Measurements from ENCODE around the gene PTPRN2. TPM values are rescaled to one million over a fixed set of nuclear protein-coding genes. Genes with fewer than 3 reads are reported as not detected.

The PTPRN2 gene
- total and polyA plus RNA-seq, 2 donors (not counting 1 experiment from before 2014, with no cell fraction given) = 0.54 to 1.2 TPM

- H3K9me3 ChIP-seq (ENCODE audit: control insufficient read depth, insufficient read depth, low read depth, low read length) = no peaks in the 10 kb centered on the region
- no peaks in the 10 kb centered on the region for H3K27me3 ChIP-seq (ENCODE audit: control insufficient read depth, insufficient read depth, low read length)
- no peaks in the 10 kb centered on the region for H3K4me1 ChIP-seq (ENCODE audit: control insufficient read depth, extremely low read depth, insufficient read depth, low read length)
- no peak overlapping the region for H3K27ac ChIP-seq (ENCODE audit: insufficient read depth, low read length)
- TF ChIP-seq CTCF (conservative IDR thresholded peaks at IDR 0.05 in 1 of 2, IDR thresholded peaks at IDR 0.05 in 1 of 2; ENCODE audit: low read depth in 1 of 2, low read length in 2 of 2) (no peak), EZH2 (IDR thresholded peaks at IDR 0.05; ENCODE audit: low read length, missing control alignments) (no peak)
- no peak overlapping the region for H2AFZ ChIP-seq (ENCODE audit: low read length)
- no peak overlapping the region for H3K9ac ChIP-seq (ENCODE audit: insufficient read depth, low read length)
- no peaks in the 10 kb centered on the region for H4K20me1 ChIP-seq (ENCODE audit: control insufficient read depth, extremely low read depth, insufficient read depth, low read length)
- no peaks in the 10 kb centered on the region for H3K36me3 ChIP-seq (ENCODE audit: control insufficient read depth, insufficient read depth, low read length)
- H3K4me3 ChIP-seq (replicated peaks in 1 of 4; ENCODE audit: control extremely low read depth in 1 of 4, insufficient read depth in 1 of 4, low read depth in 3 of 4, low read length in 4 of 4) = no peak overlapping the region
- DNase-seq (ENCODE audit: low read depth in 2 of 2) = no peak
- no peak overlapping the region for H3K4me2 ChIP-seq (ENCODE audit: extremely low read depth, insufficient read depth, low read length)
- no peaks in the 10 kb centered on the region for H3K79me2 ChIP-seq (ENCODE audit: control insufficient read depth, insufficient read depth, low read length)
These were observed 222.4 kb downstream of the PTPRN2 start for GRCh38 chr7:158365267-158365666.

- H3K79me2 ChIP-seq (ENCODE audit: control insufficient read depth, insufficient read depth, low read length) = no peaks in the 10 kb centered on the region
- H3K36me3 ChIP-seq (ENCODE audit: control insufficient read depth, insufficient read depth, low read length) = no peaks in the 10 kb centered on the region
- TF ChIP-seq CTCF (conservative IDR thresholded peaks at IDR 0.05 in 1 of 2, IDR thresholded peaks at IDR 0.05 in 1 of 2; ENCODE audit: low read depth in 1 of 2, low read length in 2 of 2) (no peak), EZH2 (IDR thresholded peaks at IDR 0.05; ENCODE audit: low read length, missing control alignments) (no peak)
- H3K4me1 ChIP-seq (ENCODE audit: control insufficient read depth, extremely low read depth, insufficient read depth, low read length) = no peaks in the 10 kb centered on the region
- H2AFZ ChIP-seq (ENCODE audit: low read length) = no peak overlapping the region
- no peaks in the 10 kb centered on the region for H3K27me3 ChIP-seq (ENCODE audit: control insufficient read depth, insufficient read depth, low read length)
- no peak for DNase-seq (ENCODE audit: low read depth in 2 of 2)
- H3K4me3 ChIP-seq (replicated peaks in 1 of 4; ENCODE audit: control extremely low read depth in 1 of 4, insufficient read depth in 1 of 4, low read depth in 3 of 4, low read length in 4 of 4) = no peak overlapping the region
- H4K20me1 ChIP-seq (ENCODE audit: control insufficient read depth, extremely low read depth, insufficient read depth, low read length) = no peaks in the 10 kb centered on the region
- H3K9me3 ChIP-seq (ENCODE audit: control insufficient read depth, insufficient read depth, low read depth, low read length) = no peaks in the 10 kb centered on the region
- H3K27ac ChIP-seq (ENCODE audit: insufficient read depth, low read length) = no peak overlapping the region
- no peak overlapping the region for H3K9ac ChIP-seq (ENCODE audit: insufficient read depth, low read length)
- no peak overlapping the region for H3K4me2 ChIP-seq (ENCODE audit: extremely low read depth, insufficient read depth, low read length)
These were observed 223.2 kb downstream of the PTPRN2 start for GRCh38 chr7:158364451-158364850.

DNA sequence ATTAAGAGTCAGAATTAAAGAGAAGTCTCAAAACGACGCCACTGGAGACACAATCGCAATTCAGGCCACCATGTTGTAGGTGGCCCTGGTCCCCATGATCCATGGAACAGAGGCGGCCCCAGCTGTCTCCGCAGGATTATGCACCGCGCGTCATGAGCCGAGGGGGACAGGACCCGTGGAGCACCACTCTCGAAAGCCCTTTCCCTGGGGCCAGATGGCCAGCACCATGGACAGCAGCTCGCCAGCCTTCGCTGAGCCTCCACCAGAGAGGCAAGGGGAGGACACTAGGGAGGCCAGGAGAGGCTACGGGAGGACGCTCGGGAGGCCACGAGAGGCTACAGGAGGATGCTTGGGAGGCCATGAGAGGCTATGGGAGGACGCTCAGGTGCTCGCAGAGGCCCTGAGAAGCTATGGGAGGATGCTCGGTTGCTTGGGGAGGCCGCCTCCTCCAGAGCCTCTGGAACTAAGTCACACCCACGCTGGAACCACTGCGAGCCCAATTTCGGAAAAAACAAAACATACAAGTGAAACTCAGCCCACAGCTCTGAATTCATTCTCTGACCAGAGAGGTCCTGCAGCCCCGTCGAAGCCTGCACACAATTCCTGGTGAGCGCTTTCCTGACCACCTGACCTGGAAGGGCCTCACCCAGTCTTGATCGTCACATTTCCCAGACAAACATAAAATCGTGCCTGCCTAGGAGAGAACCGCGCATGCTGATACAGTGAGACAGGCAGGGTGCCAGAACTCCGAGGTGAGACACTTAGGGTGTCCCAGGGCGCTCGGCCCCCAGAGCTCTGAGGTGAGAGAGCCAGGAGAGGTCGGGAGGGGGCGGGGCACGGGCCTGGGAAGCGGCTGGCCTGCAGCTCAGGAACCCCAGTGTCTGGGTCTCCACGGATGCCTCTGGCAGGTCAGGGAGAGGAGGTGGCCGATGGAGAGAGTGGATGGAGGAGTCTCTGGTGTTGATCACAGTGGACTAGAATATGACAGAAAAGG, 224.4 kb downstream of the PTPRN2 start:
- H3K9ac ChIP-seq (ENCODE audit: insufficient read depth, low read length) = no peak overlapping the region
- H4K20me1 ChIP-seq (ENCODE audit: control insufficient read depth, extremely low read depth, insufficient read depth, low read length) = no peaks in the 10 kb centered on the region
- no peaks in the 10 kb centered on the region for H3K36me3 ChIP-seq (ENCODE audit: control insufficient read depth, insufficient read depth, low read length)
- H3K4me1 ChIP-seq (ENCODE audit: control insufficient read depth, extremely low read depth, insufficient read depth, low read length) = no peaks in the 10 kb centered on the region
- H3K27ac ChIP-seq (ENCODE audit: insufficient read depth, low read length) = no peak overlapping the region
- no peak overlapping the region for H2AFZ ChIP-seq (ENCODE audit: low read length)
- H3K27me3 ChIP-seq (ENCODE audit: control insufficient read depth, insufficient read depth, low read length) = no peaks in the 10 kb centered on the region
- H3K4me2 ChIP-seq (ENCODE audit: extremely low read depth, insufficient read depth, low read length) = no peak overlapping the region
- no peak overlapping the region for H3K4me3 ChIP-seq (replicated peaks in 1 of 4; ENCODE audit: control extremely low read depth in 1 of 4, insufficient read depth in 1 of 4, low read depth in 3 of 4, low read length in 4 of 4)
- TF ChIP-seq EZH2 (IDR thresholded peaks at IDR 0.05; ENCODE audit: low read length, missing control alignments) = no peak
- TF ChIP-seq CTCF (conservative IDR thresholded peaks at IDR 0.05 in 1 of 2, IDR thresholded peaks at IDR 0.05 in 1 of 2; ENCODE audit: low read depth in 1 of 2, low read length in 2 of 2) = no peak
- DNase-seq (ENCODE audit: low read depth in 2 of 2) = no peak
- H3K9me3 ChIP-seq (ENCODE audit: control insufficient read depth, insufficient read depth, low read depth, low read length) = no peaks in the 10 kb centered on the region
- H3K79me2 ChIP-seq (ENCODE audit: control insufficient read depth, insufficient read depth, low read length) = no peaks in the 10 kb centered on the region

Measured in fibroblast of lung (primary cell).